ENCODE measurements around the gene TPGS1.
"Not testable (repeated sequence)": the region's sequence is repeated elsewhere in the genome, so short reads cannot be mapped to it uniquely, and the experiment has no call there.

Gene TPGS1

GRCh38 chr19:468587-469256 lies 38.6 kb upstream of the TPGS1 start:
- no peak for DNase-seq
- TF ChIP-seq GATA1 (IDR thresholded peaks at IDR 0.05; ENCODE audit: low read depth, low read length) (no peak), POLR2A (IDR thresholded peaks at IDR 0.05; ENCODE audit: low read length) (no peak)

GRCh38 chr19:469833-470232 lies 37.5 kb upstream of the TPGS1 start:
- TF ChIP-seq GATA1 (IDR thresholded peaks at IDR 0.05; ENCODE audit: low read depth, low read length) (no peak), POLR2A (IDR thresholded peaks at IDR 0.05; ENCODE audit: low read length) (no peak)
- DNase-seq = no peak

GRCh38 chr19:470701-471100 lies 36.6 kb upstream of the TPGS1 start:
- DNase-seq = no peak
- TF ChIP-seq GATA1 (IDR thresholded peaks at IDR 0.05; ENCODE audit: low read depth, low read length) (no peak), POLR2A (IDR thresholded peaks at IDR 0.05; ENCODE audit: low read length) (no peak)

GRCh38 chr19:472005-472858 lies 35.1 kb upstream of the TPGS1 start:
- TF ChIP-seq GATA1 (IDR thresholded peaks at IDR 0.05; ENCODE audit: low read depth, low read length) (no peak), POLR2A (IDR thresholded peaks at IDR 0.05; ENCODE audit: low read length) (no peak)
- no peak for DNase-seq

- TF ChIP-seq POLR2A (IDR thresholded peaks at IDR 0.05; ENCODE audit: low read length) (no peak), GATA1 (IDR thresholded peaks at IDR 0.05; ENCODE audit: low read depth, low read length) (no peak)
- DNase-seq = peak in 1 of 2 experiments; percentile 23
Observed at GRCh38 chr19:474126-475078, 32.9 kb upstream of the TPGS1 start.

- DNase-seq = no peak
- TF ChIP-seq POLR2A (IDR thresholded peaks at IDR 0.05; ENCODE audit: low read length) (no peak), GATA1 (IDR thresholded peaks at IDR 0.05; ENCODE audit: low read depth, low read length) (no peak)
Observed at GRCh38 chr19:475360-475759, 31.9 kb upstream of the TPGS1 start.

GRCh38 chr19:478236-478903 lies 28.9 kb upstream of the TPGS1 start:
- no peak for TF ChIP-seq GATA1 (IDR thresholded peaks at IDR 0.05; ENCODE audit: low read depth, low read length)
- no peak for TF ChIP-seq POLR2A (IDR thresholded peaks at IDR 0.05; ENCODE audit: low read length)
- no peak for DNase-seq

GRCh38 chr19:478976-479375 lies 28.3 kb upstream of the TPGS1 start:
- DNase-seq = no peak
- no peak for TF ChIP-seq POLR2A (IDR thresholded peaks at IDR 0.05; ENCODE audit: low read length)

GRCh38 chr19:480016-480855 lies 27.1 kb upstream of the TPGS1 start:
- DNase-seq = peak; percentile 54 to 67
- TF ChIP-seq POLR2A (IDR thresholded peaks at IDR 0.05; ENCODE audit: low read length) = no peak
- TF ChIP-seq GATA1 (IDR thresholded peaks at IDR 0.05; ENCODE audit: low read depth, low read length) = no peak

GRCh38 chr19:481100-481499 lies 26.2 kb upstream of the TPGS1 start:
- DNase-seq = not testable (repeated sequence)

GRCh38 chr19:482186-483041 lies 24.9 kb upstream of the TPGS1 start:
- no peak for DNase-seq
- TF ChIP-seq POLR2A (IDR thresholded peaks at IDR 0.05; ENCODE audit: low read length) = no peak
- TF ChIP-seq GATA1 (IDR thresholded peaks at IDR 0.05; ENCODE audit: low read depth, low read length) = no peak
